SK-N-SH (cell line): ENCODE measurements around the gene LEPR. TPM values are rescaled to one million over a fixed set of nuclear protein-coding genes. Genes with fewer than 3 reads are reported as not detected.
A peak's percentile ranks its signal among the peaks of the same experiment; 100 is the strongest.

ENCODE experiments used
- CTCF ChIA-PET: fragments of 300-600, 350-600 bp; formaldehyde crosslinking; extraction: SDS; loops from one replicate; lab custom pipeline; 2021; lab: Yijun Ruan, JAX
- POLR2A ChIA-PET: fragments of 350-600 bp; sonication (Branson Sonifier 250); formaldehyde crosslinking; extraction: SDS; loops from one replicate; lab custom pipeline; 2020; ENCODE audit warnings: antibody characterized with exemption, inconsistent platforms; lab: Yijun Ruan, JAX
- DNase-seq: peaks from one replicate; pipeline ENCODE4 v3.0.0; 2012
- H2AFZ ChIP-seq: fragments of 200-600 bp; sonication (generic); 2 replicates; pipeline ENCODE4 v1.8.1; 2016; ENCODE audit warnings: antibody characterized with exemption, mild to moderate bottlenecking, low read depth
- H3F3A ChIP-seq: fragments of 200-600 bp; sonication (generic); replicated peaks from 2 replicates; pipeline ENCODE3; 2016; ENCODE audit warnings: antibody characterized with exemption, mild to moderate bottlenecking; ENCODE audit not compliant: insufficient read depth
- H3K27ac ChIP-seq, 2 experiments: fragments of 200-500 bp in 1 of 2; fragments of 200-600 bp in 1 of 2; sonication (Bioruptor generic) in 1 of 2; sonication (generic), shearing (Covaris generic) in 1 of 2; 2 replicates each; pipeline versions ENCODE4 v1.5.1 to v1.6.1; 2014 to 2016; ENCODE audit warnings: low read depth in 2 of 2, inconsistent platforms in 1 of 2, low read length in 1 of 2, mild to moderate bottlenecking in 1 of 2, mixed read lengths in 1 of 2
- H3K27me3 ChIP-seq: fragments of 200-600 bp; sonication (generic), shearing (Covaris generic); 2 replicates; pipeline ENCODE4 v1.6.1; 2016; ENCODE audit warnings: mixed run types; ENCODE audit not compliant: insufficient read depth
- H3K36me3 ChIP-seq, 2 experiments: fragments of 200-500 bp in 1 of 2; fragments of 200-600 bp in 1 of 2; sonication (Bioruptor generic) in 1 of 2; sonication (generic) in 1 of 2; replicated peaks in 1 of 2; 2 replicates each; pipeline versions ENCODE3 to v1.5.1; 2014 to 2016; ENCODE audit warnings: low read length in 1 of 2, mild to moderate bottlenecking in 1 of 2; ENCODE audit not compliant: insufficient read depth in 2 of 2, control insufficient read depth in 1 of 2
- H3K4me1 ChIP-seq, 2 experiments: fragments of 200-500 bp in 1 of 2; fragments of 200-600 bp in 1 of 2; sonication (Bioruptor generic) in 1 of 2; sonication (generic), shearing (Covaris generic) in 1 of 2; 2 replicates each; pipeline versions ENCODE4 v1.5.1 to v1.6.1; 2014 to 2016; ENCODE audit warnings: low read depth in 1 of 2, low read length in 1 of 2, mixed run types in 1 of 2; ENCODE audit not compliant: insufficient read depth in 2 of 2, control insufficient read depth in 1 of 2
- H3K4me2 ChIP-seq: fragments of 200-600 bp; sonication (generic), shearing (Covaris generic); 2 replicates; pipeline ENCODE4 v1.6.1; 2017; ENCODE audit warnings: mixed run types
- H3K4me3 ChIP-seq, 2 experiments: fragments of 200-500 bp in 1 of 2; fragments of 200-600 bp in 1 of 2; sonication (Bioruptor generic) in 1 of 2; sonication (generic), shearing (Covaris generic) in 1 of 2; 2 replicates each; pipeline versions ENCODE4 v1.5.1 to v1.8.1; 2014 to 2016; ENCODE audit warnings: low read depth in 2 of 2, inconsistent platforms in 1 of 2, low read length in 1 of 2, mild to moderate bottlenecking in 1 of 2, mixed read lengths in 1 of 2, moderate library complexity in 1 of 2
- H3K79me2 ChIP-seq: fragments of 200-600 bp; sonication (generic); 2 replicates; pipeline ENCODE4 v1.8.1; 2017; ENCODE audit warnings: mild to moderate bottlenecking; ENCODE audit not compliant: insufficient read depth
- H3K9ac ChIP-seq: fragments of 200-600 bp; sonication (generic); 2 replicates; pipeline ENCODE4 v1.6.1; 2017; ENCODE audit warnings: mixed run types
- H3K9me2 ChIP-seq: fragments of 200-600 bp; sonication (generic); 2 replicates; pipeline ENCODE4 v1.6.1; 2017; ENCODE audit warnings: mixed run types
- H3K9me3 ChIP-seq: fragments of 200-600 bp; sonication (generic); 2 replicates; pipeline ENCODE4 v1.6.1; 2017; ENCODE audit warnings: mixed run types, mild to moderate bottlenecking, moderate library complexity
- H4K20me1 ChIP-seq: fragments of 200-600 bp; sonication (generic); 2 replicates; pipeline ENCODE4 v1.6.1; 2017; ENCODE audit warnings: mild to moderate bottlenecking, mixed run types; ENCODE audit not compliant: insufficient read depth
- EP300 ChIP-seq, 2 experiments: IDR thresholded peaks; 2 replicates each; pipeline versions ENCODE4 v1.4.0 to v1.6.1; 2012; ENCODE audit warnings: borderline replicate concordance in 1 of 2, low read depth in 1 of 2, low read length in 1 of 2
- IRF3 ChIP-seq: fragments of 150-350 bp; IDR thresholded peaks from 2 replicates; pipeline ENCODE4 v1.6.1; 2016; ENCODE audit warnings: mild to moderate bottlenecking, low read depth, low read length
- MEF2A ChIP-seq: IDR thresholded peaks from 2 replicates; pipeline ENCODE4 v1.4.0; 2012; ENCODE audit warnings: low read depth, borderline replicate concordance
- MXI1 ChIP-seq: IDR thresholded peaks from 2 replicates; pipeline ENCODE4 v1.6.1; 2012; ENCODE audit warnings: mild to moderate bottlenecking, low read depth, low read length, improper control_type of control experiment
- NRF1 ChIP-seq: IDR thresholded peaks from 2 replicates; pipeline ENCODE4 v1.6.1; 2012; ENCODE audit warnings: low read depth, mild to moderate bottlenecking, low read length
- POLR2AphosphoS5 ChIP-seq: IDR thresholded peaks from 2 replicates; pipeline ENCODE4 v1.6.1; 2012; ENCODE audit warnings: low read depth, low read length
- REST ChIP-seq: IDR thresholded peaks from 2 replicates; pipeline ENCODE4 v1.6.1; 2012; ENCODE audit warnings: mild to moderate bottlenecking, low read depth, low read length, moderate library complexity
- RXRA ChIP-seq: IDR thresholded peaks from 2 replicates; pipeline ENCODE4 v1.4.0; 2012; ENCODE audit warnings: low read depth, mild to moderate bottlenecking, borderline replicate concordance
- SMC3 ChIP-seq: IDR thresholded peaks from 2 replicates; pipeline ENCODE4 v1.6.1; 2012; ENCODE audit warnings: low read depth, low read length, improper control_type of control experiment
- USF2 ChIP-seq: fragments of 150-350 bp; IDR thresholded peaks from 2 replicates; pipeline ENCODE4 v1.6.1; 2017; ENCODE audit warnings: antibody characterized with exemption, low read length, low read depth, borderline replicate concordance
- YY1 ChIP-seq: IDR thresholded peaks from 2 replicates; pipeline ENCODE4 v1.4.0; 2012; ENCODE audit warnings: low read depth, mild to moderate bottlenecking
- WGBS: methylation state at CpG from one replicate; pipeline ENCODE4 v1.1.6; 2017; ENCODE audit warnings: low lambda C conversion rate; 5-methylcytosine and 5-hydroxymethylcytosine counted together
- polyA plus RNA-seq, 3 experiments: library from polyadenylated mRNA; depleted of rRNA; stranded (reverse); fragments of >200 nt; gene quantifications; 2 replicates each; pipeline ENCODE4 v1.2.3, GENCODE V29; 2012

The LEPR gene
- polyA plus RNA-seq, 1 of the 3 experiments (the other 2 are of a cell fraction): 2.3 TPM

- WGBS: 75% methylated on average over 1 of the region's 1 CpG
- no peak for DNase-seq
- Histone ChIP-seq H3K9me2 (no peaks in the 10 kb centered on the region), H3K9me3 (no peaks in the 10 kb centered on the region), H3F3A (no peaks in the 10 kb centered on the region), H3K4me3 (no peak overlapping the region), H2AFZ (0 out of 2 replicates have a peak overlapping the region, but pooled peaks have one; percentile 54), H3K4me1 (no peaks in the 10 kb centered on the region), H3K4me2 (no peak overlapping the region), H3K27ac (no peak overlapping the region), H3K27me3 (no peaks in the 10 kb centered on the region), H3K9ac (no peak overlapping the region), H3K36me3 (no peaks in the 10 kb centered on the region), H4K20me1 (no peaks in the 10 kb centered on the region), H3K79me2 (no peaks in the 10 kb centered on the region)
- TF ChIP-seq USF2 (no peak), NRF1 (no peak), IRF3 (no peak), REST (no peak), EP300 (IDR thresholded peaks at IDR 0.05; ENCODE audit: borderline replicate concordance in 1 of 2, low read depth in 1 of 2, low read length in 1 of 2) (no peak), SMC3 (no peak), MXI1 (no peak), YY1 (no peak), RXRA (no peak), POLR2AphosphoS5 (no peak), MEF2A (no peak)
- ChIA-PET CTCF (no interaction called here), POLR2A (no interaction called here)
Observed at GRCh38 chr1:65372557-65372956, 47.9 kb upstream of the LEPR start.
